AML-193 (cell line): ENCODE measurements around the gene ITPKB.
"Not testable (repeated sequence)": the region's sequence is repeated elsewhere in the genome, so short reads cannot be mapped to it uniquely, and the experiment has no call there.

Experiments used
- DNase-seq, 2 experiments: peaks; one replicate each; lab custom pipeline; 2025; lab: John Stamatoyannopoulos, UW

Gene ITPKB

DNA sequence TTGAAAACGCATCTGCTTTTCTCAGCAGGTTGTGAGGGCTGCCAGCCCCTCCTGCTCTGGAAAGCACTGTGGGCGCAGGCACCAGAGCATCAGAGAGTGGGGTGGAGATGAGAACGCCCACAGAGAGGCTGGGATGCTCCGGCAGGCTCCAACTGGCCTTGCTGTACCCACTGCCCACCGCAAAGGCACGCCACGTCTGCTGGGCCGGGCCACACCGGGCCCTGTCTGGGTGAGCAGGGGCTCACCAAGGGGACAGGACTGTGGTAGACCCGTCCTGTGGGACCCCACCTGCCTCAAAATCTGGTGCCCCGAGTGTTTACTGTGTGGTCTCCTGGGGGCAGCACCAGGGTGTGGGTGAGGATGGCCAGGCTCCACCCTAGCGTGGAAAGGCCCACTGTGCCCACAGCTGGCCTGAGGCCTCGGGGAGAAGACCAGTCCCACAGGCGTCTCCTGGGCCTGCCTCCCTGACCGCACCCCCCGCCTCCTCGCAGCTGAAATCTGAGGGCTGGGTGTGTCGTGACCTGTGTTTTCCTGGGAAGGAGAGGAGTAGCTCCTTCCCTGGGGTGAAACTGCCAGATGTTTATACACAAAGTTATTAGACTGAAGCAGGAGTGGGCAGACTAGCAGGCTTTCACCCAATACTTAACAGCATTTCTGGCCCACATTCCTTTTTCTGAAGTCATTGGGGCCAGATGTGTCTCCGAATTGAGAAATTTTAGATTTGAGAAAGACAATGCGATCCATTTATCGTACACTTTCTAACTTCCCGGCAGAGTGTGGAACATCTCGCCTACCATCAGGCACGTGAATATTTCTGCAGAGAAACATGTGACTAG is 136.7 kb downstream of the ITPKB start:
- DNase-seq, result no peak

DNA sequence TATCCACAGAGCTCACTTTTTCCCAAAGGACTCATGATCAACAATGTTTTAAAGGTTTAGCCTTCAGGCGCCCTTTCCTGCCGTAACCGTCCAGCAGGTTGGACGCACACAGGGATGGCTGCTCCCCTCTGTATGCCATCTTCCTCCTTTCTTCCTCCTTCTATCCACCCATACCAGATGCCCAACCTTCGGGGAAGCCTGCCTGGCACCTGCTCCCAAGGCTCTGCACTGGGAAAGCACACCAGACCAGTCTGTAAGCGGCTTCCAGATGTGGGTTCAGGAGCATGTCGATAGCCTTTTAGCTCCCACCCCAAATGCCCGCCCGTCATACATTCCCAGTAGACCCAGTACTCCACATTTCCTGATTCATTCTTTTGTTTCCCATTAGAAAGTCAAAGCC is 137.6 kb downstream of the ITPKB start:
- DNase-seq, result no peak

DNA sequence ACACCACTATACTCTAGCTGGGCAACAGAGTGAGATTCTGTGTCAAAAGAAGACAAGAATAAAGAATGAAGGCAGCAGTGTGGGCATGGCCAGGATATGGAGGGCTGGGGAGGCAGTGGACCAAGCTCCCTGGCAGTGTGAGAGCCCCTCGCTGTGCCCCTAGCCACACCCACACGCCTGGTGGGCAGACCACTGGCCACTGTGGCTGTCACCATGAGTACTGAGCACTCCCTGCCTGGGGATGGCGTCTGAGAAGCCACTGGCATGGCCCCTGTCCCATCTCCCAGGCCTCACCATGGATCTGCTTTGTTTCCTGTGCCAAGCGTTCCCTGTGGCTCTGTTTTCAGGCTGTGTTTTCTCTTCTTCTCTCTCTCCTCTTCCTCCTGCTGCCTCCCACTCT is 138.8 kb downstream of the ITPKB start:
- DNase-seq, result no peak

DNA sequence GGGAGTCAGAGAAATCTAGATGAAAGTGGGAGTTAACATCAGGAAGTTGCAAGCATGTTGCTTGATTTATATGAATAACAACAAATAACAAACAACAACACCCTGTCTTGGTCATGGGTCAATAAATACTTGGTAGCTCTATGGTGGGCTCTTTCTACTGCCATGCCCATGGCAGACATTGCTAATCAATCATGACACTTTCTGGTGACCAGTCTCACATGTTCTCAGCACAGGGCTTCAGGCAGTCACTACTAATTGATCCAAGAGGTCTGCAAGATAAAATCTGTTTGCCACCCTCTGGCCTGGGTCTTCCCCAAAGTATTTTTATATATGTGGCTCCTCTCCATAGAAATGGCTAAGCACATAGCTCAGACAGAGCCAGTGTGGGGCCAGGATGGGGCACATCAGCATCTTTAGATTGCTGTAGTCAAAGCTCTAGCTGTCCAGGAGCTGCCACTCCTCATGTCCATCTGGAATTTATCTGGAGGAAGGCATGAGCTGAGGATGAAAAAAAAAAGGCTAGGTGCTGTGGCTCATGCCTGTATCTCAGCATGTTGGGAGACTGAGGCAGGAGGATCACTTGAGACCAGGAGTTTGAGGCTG is 139.3 kb downstream of the ITPKB start:
- no peak for DNase-seq

DNA sequence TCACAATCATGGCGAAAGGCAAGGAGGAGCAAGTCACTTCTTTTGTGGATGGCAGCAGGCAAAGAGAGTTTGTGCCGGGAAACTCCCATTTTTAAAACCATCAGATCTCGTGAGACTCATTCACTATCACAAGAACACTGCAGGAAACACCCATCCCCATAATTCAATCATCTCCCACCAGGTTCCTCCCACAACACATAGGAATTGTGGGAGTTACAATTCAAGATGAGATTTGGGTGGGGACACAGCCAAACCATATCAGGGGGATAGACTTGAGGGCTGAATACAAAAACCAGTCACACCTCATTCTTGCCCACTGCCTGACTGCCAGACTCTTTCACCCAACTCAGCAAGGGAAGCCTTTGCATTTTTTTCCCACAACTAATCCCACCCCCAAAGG is 140.1 kb downstream of the ITPKB start:
- not testable (repeated sequence) for DNase-seq

DNA sequence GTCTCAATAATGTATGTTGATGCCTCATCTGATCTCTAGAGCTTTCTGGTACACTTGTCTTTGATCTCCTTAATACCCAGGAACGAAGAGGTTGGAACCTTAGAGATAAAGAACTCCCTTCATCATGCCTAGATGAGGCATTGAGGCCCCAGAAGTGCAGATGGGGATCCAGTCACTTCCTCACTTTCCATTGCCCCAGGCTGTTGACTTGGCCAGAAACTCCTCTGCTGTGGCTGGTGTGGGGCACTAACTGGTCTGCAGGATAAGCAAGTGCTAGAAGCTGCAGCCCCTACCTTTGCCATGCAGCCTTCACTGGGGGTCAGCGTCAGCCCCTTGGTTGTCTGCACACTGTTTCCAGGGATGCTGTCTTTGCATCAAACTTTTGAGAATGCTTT is 140.6 kb downstream of the ITPKB start:
- no peak for DNase-seq

DNA sequence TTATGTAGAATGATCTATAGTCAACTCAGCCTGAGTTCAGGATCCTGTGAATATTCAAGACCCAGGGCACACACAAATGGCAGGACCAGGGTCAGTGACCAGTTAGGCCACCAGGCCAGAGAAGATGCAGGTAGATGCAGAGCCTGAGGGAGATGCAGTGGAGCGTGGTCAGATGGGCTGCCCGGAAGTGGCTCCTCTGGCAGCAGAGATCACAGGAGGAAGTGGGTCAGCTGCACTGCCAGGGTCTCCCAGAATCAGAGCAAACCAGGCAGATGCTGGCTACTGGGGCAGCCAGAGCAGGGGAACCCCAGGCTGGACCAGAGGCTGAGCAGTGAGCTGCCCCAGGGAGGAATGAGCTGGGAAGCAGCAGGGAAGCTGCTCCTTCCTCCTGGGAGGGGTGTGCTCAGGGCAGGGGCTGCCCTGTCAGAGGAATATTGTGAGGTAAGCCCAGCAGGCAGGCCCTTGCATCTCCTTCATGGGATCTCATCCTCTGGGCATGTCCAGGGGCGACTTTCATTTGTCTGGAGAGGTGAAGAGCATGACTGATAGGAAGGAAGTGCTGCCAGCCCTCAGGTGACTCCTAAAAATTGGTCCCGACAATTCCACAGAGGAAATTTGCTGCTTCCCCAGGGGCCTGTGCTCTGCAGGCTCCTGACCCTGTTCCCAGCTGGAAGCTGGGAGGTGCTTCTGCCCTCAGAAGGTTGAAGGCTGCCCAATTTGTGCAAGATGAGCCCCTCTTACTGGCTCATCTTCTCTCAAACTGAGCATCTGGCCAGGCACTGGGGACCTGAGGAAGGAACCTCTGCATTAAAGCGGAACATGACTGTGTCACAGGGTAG is 141.2 kb downstream of the ITPKB start:
- DNase-seq, result no peak

DNA sequence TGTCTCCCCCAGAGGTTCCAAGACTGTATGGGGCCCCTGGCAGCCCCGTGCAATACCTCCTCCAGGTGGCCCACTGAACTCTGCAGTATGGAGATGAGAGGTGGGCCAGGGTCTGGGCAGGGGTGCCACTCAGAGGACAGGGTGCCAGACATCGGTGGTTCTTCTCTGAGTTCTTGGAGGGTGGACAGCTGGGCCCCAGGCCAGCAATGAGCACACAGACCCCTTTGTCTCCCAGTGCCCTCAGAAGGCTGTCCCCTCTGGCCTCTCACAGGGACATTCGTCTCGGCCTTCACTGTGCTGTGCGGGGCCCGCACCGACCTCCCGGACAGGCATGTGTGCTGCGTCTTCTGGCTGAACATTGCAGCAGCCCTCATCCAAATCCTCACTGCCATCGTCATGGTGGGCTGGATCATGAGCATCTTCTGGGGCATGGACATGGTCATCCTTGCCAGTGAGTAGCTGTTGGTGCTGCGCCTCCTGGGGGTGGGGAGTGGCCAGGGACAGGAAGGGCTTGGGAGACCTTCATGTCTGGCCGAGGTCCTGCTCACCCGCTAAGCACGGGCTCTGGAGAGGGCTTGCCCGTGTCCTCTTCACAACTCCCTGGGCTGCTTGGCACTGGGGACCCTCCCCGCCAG is 142.4 kb downstream of the ITPKB start:
- no peak for DNase-seq

DNA sequence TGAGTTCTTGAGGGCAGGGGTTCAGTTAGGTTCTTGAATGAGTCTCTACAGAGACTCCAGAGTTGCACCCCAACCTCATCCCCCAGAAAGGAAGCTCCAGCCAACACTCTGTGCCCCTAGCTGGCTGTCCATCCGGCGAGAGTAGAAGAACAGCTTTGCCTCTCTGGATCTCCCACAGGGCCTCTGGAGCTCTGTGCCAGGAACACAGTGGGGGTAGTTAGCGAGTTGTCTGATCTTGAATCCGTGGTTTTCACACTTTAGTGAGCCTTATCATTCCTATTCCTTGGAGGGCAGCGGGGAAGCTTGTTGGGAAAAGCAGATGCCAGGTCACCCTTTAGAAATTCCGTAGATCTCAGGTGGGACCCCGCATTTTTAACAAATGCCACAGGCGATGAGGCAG is 145.5 kb downstream of the ITPKB start:
- DNase-seq, result no peak

DNA sequence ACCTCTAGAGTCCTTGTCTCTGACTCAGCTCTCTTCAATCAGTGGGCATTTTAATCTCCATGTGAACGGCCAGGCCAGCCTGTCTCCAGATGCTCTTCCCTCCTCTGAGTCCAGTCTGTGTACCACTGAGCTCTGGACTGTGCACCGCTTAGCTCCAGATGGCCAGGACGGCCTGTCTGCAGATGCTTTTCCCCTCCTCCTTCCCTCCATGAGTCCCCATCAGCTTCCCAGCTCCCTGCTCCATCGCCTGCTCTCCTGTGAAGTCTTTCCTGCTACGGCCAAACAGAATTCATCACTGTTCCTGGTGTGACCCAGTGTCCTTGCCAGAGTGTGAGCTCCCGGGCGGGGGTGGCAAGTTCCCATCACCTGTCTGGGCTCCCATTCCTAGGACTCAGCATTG is 148.5 kb downstream of the ITPKB start:
- DNase-seq, result no peak

DNA sequence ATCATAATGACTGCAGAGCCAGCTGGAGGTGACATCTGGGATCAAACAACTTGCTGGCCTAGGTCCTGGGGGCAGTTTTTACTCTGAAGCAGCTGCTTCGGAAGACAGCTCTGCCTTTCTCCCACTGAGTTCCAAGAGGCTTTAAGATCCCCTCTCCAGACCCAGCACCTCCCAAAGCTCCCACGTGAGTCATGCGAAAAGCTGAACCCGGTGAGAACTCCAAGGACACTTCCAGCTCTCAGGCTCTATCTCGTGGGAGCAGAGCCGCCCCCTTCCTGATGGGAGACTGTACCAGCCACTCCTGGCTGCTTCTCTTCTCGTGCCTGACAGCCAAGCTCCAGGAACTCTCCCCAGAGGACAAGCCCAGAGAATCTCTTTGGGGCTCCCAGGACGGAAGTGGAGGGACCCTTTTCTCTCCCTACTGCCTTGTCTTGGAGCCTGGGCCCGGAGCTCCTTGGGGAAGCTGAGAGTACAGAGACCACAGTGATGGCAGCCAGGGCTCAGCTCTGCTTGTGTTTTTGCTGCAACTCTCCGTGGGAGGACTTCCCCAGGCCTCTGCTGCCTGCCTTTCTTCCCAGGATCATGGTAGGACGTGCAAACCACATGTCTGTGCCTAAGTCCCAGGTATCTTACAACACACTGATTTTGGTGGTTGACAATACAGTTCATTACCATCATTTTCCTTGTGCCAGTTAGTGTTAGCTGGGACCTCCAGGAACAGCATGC is 149.9 kb downstream of the ITPKB start:
- DNase-seq, result no peak

DNA sequence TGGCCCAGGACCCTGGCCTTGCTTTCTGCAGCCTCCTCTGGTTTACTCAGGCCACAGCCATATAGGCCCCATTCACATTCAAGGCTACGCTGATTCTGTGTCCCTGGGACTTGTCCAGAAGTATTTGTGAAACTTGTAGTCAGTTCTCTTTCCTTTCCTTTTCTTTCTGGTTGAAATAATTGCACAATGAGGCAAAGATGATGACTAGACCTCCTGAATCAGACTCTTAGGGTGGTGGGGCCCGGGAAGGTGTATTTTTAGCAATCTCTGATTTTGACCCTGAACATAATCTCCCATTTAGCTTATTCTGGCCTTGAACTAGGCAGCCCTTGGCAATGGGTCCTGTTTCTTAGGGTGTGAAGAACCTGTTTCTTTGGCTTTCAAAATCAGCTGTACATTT is 150.6 kb downstream of the ITPKB start:
- DNase-seq, result no peak

DNA sequence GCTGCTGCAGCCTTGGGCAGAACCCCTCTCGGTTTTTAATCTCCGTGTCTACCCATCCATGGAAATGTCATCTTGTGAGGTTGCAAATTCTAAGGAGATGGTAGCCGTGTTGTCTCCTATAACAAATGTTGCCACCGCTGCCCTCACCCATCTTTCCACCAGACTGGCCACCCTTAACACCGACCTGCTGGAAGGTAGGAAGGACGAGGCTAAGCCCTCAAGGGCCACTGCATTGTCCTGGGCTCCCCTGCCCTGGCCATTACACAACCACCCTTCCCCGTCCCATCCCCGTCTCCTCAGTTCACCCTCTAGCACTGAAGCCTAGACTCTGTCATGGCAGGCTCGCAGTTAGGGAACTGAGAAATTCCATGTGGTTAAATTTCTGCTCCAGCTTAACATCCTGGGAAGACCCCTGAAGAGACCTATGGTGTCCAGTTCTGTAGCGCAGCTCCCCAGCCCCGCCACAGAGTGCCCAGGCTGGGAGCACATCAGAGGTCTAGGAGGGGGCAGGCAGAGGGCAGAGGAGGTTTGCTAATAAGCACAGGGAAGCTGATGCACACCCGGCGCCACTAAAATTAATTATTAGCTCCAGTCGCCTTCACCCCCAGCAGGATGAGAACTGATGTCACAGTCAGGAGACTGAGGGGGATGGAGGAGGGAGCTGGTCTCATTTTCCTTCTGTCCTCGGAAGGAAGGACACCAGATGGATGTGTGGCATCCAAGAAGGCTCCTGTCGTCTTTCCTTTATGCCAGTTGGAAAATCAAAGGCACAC is 152.2 kb downstream of the ITPKB start:
- DNase-seq, result no peak

DNA sequence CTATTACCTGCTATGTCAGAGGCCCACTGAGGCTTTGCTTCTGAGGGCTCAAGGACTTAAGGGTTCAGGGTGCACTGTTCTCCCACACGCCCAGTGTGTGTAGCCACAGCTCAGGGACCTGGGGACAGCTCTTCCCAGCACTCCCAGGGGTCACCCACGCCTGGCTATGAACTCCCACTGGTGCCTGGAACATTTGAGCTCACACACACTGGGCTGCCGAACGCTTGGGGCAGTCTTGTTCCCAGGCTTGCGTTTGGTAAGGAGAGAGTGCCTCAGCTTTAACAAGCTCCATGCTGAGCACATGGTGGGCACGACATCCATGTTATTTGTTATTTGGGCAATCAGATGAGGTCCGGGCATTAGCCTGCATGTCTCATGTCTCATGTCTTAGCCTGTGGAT is 153.0 kb downstream of the ITPKB start:
- no peak for DNase-seq

DNA sequence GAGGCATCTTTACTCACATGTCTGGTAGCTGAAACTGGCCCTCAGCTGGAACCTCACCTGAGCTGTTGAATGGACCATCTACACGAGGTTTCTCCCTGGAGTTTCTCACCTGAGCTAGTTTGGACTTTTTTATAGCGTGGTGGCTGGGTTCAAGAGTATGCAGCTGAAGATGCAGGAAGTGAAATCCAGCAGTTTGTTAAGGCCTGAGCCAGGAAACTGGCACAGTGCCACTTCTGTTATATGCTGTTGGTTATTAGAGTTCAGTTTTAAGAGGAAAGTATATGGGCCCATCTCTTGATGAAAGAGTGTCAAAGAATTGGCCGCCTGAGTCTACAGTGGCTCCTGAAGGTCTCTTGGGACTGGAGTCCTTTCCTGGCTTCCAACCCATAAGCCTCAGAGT is 154.9 kb downstream of the ITPKB start:
- DNase-seq, result no peak

DNA sequence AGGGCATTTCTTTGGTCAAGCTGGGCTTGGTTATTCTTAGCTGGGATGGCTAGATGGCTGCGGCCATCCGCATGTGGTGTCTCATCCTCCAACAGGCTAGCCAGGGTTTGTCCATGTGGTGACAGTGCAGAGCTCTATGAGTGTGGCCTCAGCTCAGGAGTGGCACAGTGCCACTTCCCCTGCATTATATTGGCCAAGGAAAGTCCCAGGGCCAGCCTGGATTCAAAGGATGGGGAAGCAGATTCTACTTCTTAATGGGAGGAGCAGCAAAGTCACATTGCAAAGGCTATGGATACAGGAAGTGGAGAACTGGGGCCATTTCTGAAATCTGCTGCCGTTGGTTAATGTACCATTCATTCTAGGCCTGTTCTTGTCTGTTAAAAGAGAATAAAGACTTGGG is 156.1 kb downstream of the ITPKB start:
- DNase-seq, result no peak
